Stimulated activated CD8-positive, alpha-beta memory T cell treated with anti-CD3 and anti-CD28 coated beads, Interleukin-15, amount 100 ng/mL, for 24 hours (primary cell): ENCODE data around the gene PSTPIP1.

Source experiments
- DNase-seq: peaks from one replicate; pipeline ENCODE4 v3.0.0-alpha.2; 2020; ENCODE audit warnings: low read depth

PSTPIP1 gene

DNA sequence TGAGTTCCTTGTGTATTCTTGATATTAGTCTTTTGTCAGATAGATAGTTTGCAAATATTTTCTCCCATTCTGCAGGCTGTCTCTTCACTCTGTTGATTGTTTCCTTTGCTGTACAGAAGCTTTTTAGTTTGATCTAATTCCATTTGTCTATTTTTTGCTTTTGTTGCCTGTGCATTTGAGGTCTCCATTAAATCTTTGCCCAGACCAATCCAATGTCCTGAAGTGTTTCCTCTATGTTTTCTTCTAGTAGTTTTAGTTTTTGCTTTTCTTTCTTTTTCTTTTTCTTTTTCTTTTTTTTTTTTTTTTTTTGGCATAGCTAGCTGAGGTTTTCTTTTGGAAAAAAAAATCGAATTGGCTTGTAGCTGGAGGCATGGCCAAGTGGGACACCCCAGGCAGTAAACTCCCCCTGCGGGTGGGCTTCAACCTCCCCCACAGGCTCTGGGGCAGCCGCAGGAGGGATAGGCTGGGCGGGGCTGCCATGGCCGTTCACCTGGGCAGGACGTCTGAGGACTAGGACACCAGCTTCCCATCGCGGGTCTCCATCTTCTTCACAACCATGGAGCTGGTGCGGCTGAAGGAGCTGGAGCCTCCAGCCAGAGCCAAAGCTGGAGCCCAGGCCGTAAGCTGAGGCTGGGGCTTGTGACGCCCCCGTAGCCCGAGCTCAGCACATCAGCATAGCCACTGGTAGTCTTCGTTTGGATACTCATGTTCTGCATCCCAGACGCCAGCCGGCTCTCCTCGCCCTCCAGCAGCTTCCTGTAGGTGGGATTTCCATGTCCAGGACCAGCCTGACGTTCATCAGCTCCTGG is 16.2 kb upstream of the PSTPIP1 start:
- no peak for DNase-seq

- DNase-seq = no peak
Observed at GRCh38 chr15:76979331-76979925, 15.5 kb upstream of the PSTPIP1 start.

DNA sequence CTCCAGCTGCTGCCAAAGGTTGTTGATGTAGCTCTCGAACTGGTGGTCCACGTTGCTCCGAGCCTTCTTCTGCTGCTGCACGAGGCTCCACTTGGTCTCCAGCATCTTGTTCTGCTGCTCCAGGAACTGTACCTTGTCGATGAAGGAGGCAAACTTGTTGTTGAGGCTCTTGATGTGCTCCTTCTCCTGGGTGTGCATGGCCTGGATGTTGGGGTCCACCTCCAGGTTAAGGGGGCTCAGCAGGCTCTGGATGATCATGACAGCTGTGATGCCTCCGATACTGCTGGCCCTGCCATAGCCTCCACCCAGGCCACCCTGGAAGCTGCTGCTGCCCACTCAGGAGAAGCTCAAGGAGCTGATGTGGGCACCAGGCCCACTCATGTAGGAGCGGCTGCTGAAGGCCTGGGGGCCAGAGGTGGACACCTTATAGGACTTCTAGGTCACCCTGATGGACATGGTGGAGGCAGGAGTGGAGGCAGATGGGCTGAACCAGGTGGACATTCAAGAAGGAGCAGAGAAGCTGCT is 14.9 kb upstream of the PSTPIP1 start:
- no peak for DNase-seq

DNA sequence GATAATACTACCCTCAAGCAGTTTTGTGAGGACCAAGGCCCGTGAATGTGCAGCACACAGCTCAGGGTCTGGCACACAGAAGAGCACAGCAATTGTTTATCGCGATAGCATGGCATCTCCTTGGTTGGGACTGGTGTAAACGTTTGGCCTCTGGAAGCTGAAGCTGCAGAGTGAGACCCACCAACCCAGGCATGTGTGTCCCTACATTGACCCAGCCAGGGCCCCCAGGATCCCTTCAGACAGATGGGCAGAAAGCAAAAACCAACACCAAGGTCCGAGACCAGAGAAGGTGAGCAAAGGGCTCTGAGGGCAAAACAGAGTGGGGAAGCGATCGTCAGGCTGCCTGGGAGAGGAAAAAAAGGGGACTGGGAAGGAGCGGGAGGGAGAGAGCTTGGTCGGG is 12.6 kb upstream of the PSTPIP1 start:
- DNase-seq = no peak

- DNase-seq = no peak
Observed at GRCh38 chr15:76982756-76983155, 12.2 kb upstream of the PSTPIP1 start.

GRCh38 chr15:76983590-76984375 is 11.1 kb upstream of the PSTPIP1 start:
- no peak for DNase-seq

GRCh38 chr15:76986743-76987142 is 8.2 kb upstream of the PSTPIP1 start:
- DNase-seq = no peak

- DNase-seq = no peak
Observed at GRCh38 chr15:76987276-76987675, 7.7 kb upstream of the PSTPIP1 start.

- DNase-seq = no peak
Observed at GRCh38 chr15:76987896-76988860, 6.7 kb upstream of the PSTPIP1 start.

DNA sequence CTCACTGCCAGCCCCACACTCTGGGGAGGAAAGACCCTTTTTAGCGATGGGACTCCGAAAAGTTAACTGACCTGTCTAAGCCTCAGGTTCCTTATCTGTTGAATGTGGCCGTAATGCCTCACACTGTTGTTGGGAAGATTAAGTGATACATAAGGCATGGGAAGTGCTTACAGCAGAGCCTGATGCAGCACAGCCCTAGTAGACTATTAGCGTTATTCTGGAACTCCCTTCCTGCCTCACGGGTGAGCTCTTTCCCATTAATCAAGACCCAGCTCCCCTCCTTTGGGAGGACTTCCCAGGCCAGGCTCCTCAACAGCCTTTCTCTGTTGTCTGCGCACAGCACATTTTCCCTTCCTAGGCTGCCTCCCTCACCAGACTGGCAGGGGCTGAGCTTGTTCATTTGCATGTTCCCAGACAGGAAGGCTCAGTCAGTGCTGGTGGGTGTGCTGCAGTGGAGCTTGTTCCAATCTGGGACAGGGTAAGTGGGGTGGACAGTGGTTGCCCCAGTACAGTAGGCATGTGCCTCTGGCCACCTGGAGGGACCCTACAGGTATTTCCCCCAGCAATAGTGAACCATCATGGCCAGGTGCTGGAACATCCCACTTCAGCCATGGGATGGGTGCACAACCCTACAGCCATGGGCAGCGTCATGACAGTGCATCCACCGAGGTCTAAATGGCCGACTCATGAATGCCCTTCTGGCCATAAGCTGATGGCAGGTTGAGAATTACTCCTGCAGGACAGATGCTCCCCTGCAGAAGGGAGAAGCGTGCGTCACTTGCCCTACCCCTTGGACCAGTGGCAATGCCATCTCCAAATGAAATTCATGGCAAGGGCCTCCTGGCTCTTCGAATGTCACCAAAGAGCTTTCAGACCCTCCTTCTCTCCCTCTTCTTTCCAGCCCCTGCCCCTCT is 5.8 kb upstream of the PSTPIP1 start:
- DNase-seq = no peak

GRCh38 chr15:76991048-76991447 is 3.9 kb upstream of the PSTPIP1 start:
- DNase-seq = no peak

GRCh38 chr15:76991741-76992645 is 2.9 kb upstream of the PSTPIP1 start:
- no peak for DNase-seq

GRCh38 chr15:76993114-76993725 is 1.7 kb upstream of the PSTPIP1 start:
- DNase-seq = no peak

- DNase-seq = no peak
Observed at GRCh38 chr15:76994001-76994400, 925 bp upstream of the PSTPIP1 start.

DNA sequence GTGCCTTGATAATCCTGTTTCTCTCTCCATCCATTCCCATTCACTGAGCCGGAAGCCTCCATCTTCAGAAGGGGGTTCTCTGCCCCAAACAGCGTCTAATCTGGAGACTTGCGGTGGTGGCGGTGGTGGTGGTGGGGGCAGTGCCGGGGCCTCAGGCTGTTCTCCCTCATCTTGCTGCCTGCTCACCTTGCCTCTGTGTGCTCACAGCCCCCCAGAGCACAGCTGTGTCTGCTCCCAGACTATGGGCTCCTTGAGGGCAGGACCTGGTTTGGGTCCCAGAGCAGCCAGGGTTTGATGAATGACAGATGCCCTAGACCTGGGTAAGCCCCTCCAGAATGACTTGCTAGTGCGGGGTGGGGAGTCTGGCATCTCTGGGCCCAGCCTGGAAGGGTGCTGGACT is 430 bp upstream of the PSTPIP1 start:
- no peak for DNase-seq

- DNase-seq = no peak
Observed at GRCh38 chr15:76996076-76996525, 1.2 kb downstream of the PSTPIP1 start.

DNA sequence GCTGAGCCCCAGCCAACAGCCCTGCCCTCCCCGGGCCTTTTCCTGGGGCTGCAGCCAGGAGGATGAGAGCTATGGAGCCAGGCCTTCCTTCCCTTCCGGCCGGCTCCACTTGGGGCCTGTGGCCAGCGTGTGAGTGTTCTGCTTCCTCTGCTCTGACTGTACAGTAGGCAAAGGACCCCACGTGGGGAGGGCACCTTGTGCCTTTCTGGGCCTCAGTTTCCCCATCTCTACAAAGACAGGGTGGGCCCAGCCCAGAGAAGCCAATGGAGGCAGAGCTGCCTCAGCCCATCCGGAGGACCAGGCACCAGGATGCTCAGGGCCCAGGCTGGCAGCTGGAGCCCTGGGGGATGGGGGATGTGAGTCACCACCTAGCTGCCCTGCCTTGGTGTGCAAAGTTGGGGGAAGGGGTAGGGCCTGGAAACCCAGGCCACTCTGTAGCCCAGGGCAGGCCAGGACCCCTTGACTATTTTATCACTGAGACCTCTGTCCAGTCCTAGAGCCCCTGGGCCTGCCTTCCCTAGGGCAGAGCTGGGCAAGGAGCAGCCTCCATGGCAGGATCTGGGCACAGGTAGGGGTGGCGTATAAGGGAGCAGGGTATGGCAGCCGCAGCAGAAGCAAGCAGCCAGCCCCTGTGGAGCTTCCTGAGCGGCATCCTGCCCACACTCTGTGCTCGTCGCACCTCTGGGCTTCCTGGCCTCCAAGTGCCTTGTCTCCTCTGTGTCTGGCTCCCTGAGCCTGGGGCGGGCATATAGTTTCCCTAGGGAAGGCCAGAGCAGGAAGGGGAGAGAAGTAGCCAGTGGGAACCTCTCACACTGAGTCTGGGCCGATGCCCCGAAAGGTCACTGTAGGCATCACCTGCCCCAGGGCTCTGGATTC is 1.8 kb downstream of the PSTPIP1 start:
- DNase-seq = no peak
